AG04450 (cell line): ENCODE results near the gene SNORC. TPM values are rescaled to one million over a fixed set of nuclear protein-coding genes. Genes with fewer than 3 reads are reported as not detected.

Source experiments
- CTCF ChIA-PET: fragments of 300-600, 350-600 bp; formaldehyde crosslinking; extraction: SDS; loops from one replicate; lab custom pipeline; 2022; ENCODE audit warnings: antibody characterized with exemption, inconsistent platforms; lab: Charles Lee
- POLR2A ChIA-PET: fragments of 350-600 bp; formaldehyde crosslinking; extraction: SDS; loops from one replicate; lab custom pipeline; 2021; ENCODE audit warnings: antibody characterized with exemption, inconsistent platforms; lab: Yijun Ruan, JAX
- DNase-seq: peaks from one replicate; pipeline ENCODE4 v3.0.0-alpha.2; 2011; ENCODE audit warnings: low read depth, low spot score
- H3K27ac ChIP-seq: one replicate; pipeline ENCODE4 v1.5.1; 2012; ENCODE audit warnings: low read depth, low read length, control low read depth
- H3K27me3 ChIP-seq: one replicate; pipeline ENCODE4 v1.6.0; 2012; ENCODE audit warnings: low read length; ENCODE audit not compliant: control insufficient read depth, insufficient read depth
- H3K4me3 ChIP-seq: 2 replicates; pipeline ENCODE4 v1.5.1; 2011; ENCODE audit warnings: mild to moderate bottlenecking, low read depth, low read length, control low read depth
- H3K9me3 ChIP-seq: 2 replicates; pipeline ENCODE4 v1.5.1; 2012; ENCODE audit warnings: low read length; ENCODE audit not compliant: control insufficient read depth, insufficient read depth
- polyA plus RNA-seq: library from polyadenylated mRNA; depleted of rRNA; stranded (reverse); fragments of >200 nt; gene quantifications from 2 replicates; pipeline ENCODE4 v1.2.3, GENCODE V29; 2011
- TF ChIP-seq, protein P1 (sequence below): IDR thresholded peaks from 2 replicates; pipeline ENCODE4 v1.5.1; 2011; ENCODE audit warnings: low read depth, low read length, control low read depth, inconsistent platforms

Gene SNORC
- polyA plus RNA-seq, 1 experiment: 0.48 TPM

GRCh38 chr2:232896720-232897597, 26.9 kb downstream of the SNORC start:
- Histone ChIP-seq H3K4me3 (no peak overlapping the region), H3K27me3 (peaks cover 2% of the 10 kb centered on the region), H3K27ac (no peak overlapping the region), H3K9me3 (no peaks in the 10 kb centered on the region; the same call in 1 of the 2 replicates)
- no peak for DNase-seq
- TF ChIP-seq, protein P1, sequence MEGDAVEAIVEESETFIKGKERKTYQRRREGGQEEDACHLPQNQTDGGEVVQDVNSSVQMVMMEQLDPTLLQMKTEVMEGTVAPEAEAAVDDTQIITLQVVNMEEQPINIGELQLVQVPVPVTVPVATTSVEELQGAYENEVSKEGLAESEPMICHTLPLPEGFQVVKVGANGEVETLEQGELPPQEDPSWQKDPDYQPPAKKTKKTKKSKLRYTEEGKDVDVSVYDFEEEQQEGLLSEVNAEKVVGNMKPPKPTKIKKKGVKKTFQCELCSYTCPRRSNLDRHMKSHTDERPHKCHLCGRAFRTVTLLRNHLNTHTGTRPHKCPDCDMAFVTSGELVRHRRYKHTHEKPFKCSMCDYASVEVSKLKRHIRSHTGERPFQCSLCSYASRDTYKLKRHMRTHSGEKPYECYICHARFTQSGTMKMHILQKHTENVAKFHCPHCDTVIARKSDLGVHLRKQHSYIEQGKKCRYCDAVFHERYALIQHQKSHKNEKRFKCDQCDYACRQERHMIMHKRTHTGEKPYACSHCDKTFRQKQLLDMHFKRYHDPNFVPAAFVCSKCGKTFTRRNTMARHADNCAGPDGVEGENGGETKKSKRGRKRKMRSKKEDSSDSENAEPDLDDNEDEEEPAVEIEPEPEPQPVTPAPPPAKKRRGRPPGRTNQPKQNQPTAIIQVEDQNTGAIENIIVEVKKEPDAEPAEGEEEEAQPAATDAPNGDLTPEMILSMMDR: no peak
- ChIA-PET POLR2A (interaction anchor here (0.5 kb wide), 1 partner anchor 1173 kb away, joined by 4 read pairs; no protein-coding TSS in a partner anchor), CTCF (no interaction called here)

GRCh38 chr2:232897598-232898408, 27.7 kb downstream of the SNORC start:
- ChIA-PET POLR2A (interaction anchor here (0.5 kb wide), 1 partner anchor 1174 kb away, joined by 4 read pairs; no protein-coding TSS in a partner anchor), CTCF (interaction anchor here (0.6 kb wide), 1 partner anchor 292 kb away, joined by 4 read pairs; no protein-coding TSS in a partner anchor)
- no peak overlapping the region for H3K27ac ChIP-seq
- H3K4me3 ChIP-seq: no peak overlapping the region
- DNase-seq: no peak
- H3K27me3 ChIP-seq: peaks cover 2% of the 10 kb centered on the region
- TF ChIP-seq, protein P1: no peak
- no peaks in the 10 kb centered on the region; the same call in 1 of the 2 replicates for H3K9me3 ChIP-seq

GRCh38 chr2:232898592-232899543, 28.8 kb downstream of the SNORC start:
- CTCF ChIA-PET: no interaction called here
- Histone ChIP-seq H3K27ac (no peak overlapping the region), H3K4me3 (no peak overlapping the region), H3K9me3 (no peaks in the 10 kb centered on the region; the same call in 1 of the 2 replicates), H3K27me3 (peaks cover 2% of the 10 kb centered on the region)
- POLR2A ChIA-PET: no interaction called here
- TF ChIP-seq, protein P1: no peak
- peak; percentile 8 for DNase-seq

DNA sequence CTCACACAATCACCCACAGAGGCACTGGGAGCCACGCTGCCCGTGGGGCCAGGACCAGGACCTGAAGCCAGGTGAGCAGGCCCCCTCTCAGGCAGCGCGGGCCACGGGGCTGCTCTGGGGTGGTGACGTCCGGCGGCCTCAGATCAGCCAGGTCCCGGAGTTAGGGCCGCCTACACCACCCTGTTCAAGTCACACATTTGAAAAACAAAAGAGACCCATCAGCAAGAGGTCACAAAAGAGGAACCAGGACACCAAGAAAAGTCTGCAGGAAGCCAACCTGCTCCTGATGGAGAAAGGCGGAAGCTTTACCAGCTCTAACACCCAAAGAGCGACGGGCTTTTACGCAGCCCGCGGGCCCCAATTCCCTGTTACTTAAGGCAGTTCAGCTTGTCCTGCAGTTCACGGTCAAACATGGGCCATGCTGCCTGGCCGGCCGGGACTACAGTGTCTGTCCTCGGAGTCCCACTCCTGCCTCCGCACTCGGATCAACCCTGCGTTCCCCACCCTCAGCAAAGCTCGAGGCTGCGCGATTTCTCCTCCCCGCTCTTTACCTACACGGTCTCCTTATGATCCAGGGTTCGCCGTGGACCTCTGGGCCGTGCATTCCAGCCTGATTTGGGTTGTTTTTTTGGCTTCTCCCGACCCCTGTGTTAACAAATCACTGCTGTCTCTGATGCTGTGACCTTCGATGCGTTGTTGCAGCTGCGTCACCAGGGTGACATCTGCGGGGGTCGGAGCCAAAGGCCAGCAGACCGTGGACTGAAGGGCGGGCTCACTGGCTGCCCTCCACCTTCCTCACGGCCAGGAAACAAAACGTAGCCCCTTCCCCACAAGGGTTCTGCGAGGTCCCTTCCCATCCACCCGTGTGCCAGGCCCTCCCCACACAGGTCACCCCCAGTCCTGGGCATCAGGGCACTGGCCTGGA, 31.0 kb downstream of the SNORC start:
- no peaks in the 10 kb centered on the region; the same call in 1 of the 2 replicates for H3K9me3 ChIP-seq
- POLR2A ChIA-PET: no interaction called here
- H3K27ac ChIP-seq: peak overlapping the region; percentile 83
- CTCF ChIA-PET: interaction anchor here (0.6 kb wide), 1 partner anchor 127 kb away, joined by 3 read pairs; no protein-coding TSS in a partner anchor
- DNase-seq: no peak
- H3K4me3 ChIP-seq: no peak overlapping the region
- TF ChIP-seq, protein P1: no peak
- H3K27me3 ChIP-seq: no peaks in the 10 kb centered on the region
